ENCODE results near the gene VPS4B.
"Not testable (repeated sequence)": the region's sequence is repeated elsewhere in the genome, so short reads cannot be mapped to it uniquely, and the experiment has no call there.

Gene VPS4B

DNA sequence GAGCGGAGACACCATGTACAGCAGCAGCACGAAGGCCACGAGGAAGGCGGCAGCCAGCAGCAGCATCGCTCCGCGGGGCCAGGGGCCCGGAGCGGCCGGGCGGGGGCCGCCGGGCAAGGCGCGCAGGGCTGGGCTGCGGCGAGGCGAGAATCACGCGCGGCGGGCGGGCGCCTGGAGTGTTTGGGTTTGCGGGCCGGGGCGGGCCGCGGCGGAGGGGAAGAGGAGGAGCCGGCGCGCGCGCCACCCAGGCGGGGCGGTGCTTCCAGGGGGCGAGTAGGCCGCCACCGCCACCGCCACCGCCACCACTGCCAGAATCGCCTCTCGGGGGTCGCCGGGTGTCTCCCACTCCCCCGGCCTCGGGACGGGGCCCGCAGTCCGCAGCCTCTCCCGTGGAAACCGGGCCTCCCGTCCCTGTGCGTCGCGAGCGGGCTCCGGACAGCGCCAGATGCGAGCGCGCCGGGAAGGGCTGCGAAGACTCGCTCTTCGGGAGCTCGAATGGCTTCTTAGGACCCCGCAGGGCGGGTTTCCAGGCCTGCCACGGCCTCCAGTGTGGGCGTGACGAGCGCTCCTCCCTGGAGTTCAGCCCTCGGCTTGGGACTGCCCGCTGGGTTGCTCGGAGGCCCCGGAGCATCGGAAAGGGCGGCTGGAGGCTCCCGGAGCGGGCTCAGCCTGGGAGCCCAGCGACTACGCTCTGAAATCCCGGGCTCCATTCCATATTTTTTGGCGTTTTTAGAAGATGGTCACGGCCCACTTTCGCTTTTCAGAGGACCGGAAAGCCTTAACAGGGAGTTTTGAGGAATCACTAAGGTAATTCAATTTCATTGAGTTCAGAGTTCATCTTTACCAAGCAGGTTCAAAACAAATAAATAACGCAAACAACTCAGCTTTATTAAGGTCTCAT, 55.0 kb downstream of the VPS4B start, which contains the start of gene KDSR:
TSS of gene KDSR (minus strand) at position 154 of the 901 bp plus-strand sequence. CDS start at position 66, 88 bp downstream.
- peak; percentile 70 for DNase-seq (ENCODE audit: low read depth)

GRCh38 chr18:63366213-63367052, 55.8 kb downstream of the VPS4B start:
- peak; percentile 64 for DNase-seq (ENCODE audit: low read depth)

DNA sequence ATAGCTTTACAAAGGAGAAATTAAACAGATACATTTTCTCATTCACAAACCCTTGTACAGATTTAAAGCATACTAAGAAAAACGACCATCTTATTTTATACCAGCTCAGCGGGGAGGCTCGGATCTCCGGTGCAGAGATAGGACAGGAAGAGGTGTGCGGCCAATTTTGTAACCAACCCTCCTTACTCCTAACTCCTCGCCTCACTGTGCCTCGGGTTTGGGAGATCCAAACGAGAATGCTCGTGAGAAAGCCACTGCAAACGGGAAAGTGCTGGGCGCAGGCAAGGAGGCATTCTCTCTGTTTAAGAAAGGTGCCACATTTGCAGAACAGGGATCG, 56.4 kb downstream of the VPS4B start:
- DNase-seq (ENCODE audit: low read depth) = peak; percentile 1

GRCh38 chr18:63363951-63364350, 58.3 kb downstream of the VPS4B start:
- DNase-seq (ENCODE audit: low read depth) = no peak

- DNase-seq (ENCODE audit: low read depth) = not testable (repeated sequence)
Measured at GRCh38 chr18:63363420-63363819, 58.9 kb downstream of the VPS4B start.

DNA sequence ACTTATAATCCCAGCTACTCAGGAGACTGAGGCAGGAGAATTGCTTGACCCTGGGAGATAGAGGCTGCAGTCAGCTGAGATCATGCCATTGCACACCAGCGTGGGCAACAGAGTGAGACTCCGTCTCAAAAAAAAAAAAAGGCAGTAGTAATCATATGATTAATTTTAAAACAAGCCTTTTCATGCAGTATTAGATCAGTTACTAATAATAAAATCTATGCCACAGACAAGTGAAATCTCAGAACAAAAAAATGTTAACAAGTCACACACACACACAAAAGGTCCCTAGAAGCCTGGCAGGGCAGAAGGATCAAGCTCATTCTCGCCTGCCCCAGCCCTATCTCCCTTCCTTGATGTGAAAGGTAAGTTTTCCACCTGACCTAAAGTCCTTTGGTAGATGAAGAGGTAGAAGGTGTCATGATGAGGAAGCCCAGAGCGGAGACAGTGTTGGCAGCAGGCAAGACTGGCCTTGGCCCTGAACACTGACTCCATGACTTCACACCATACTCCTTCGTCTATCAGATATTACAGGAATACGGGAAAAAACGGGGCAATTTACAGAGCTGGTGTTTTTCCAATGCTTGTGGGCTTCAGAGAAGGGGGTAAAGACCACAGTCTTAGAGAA, 65.9 kb downstream of the VPS4B start:
- no peak for DNase-seq (ENCODE audit: low read depth)

- no peak for DNase-seq (ENCODE audit: low read depth)
Measured at GRCh38 chr18:63350230-63350629, 72.0 kb downstream of the VPS4B start.

- DNase-seq (ENCODE audit: low read depth) = no peak
Measured at GRCh38 chr18:63348508-63349136, 73.7 kb downstream of the VPS4B start.

DNA sequence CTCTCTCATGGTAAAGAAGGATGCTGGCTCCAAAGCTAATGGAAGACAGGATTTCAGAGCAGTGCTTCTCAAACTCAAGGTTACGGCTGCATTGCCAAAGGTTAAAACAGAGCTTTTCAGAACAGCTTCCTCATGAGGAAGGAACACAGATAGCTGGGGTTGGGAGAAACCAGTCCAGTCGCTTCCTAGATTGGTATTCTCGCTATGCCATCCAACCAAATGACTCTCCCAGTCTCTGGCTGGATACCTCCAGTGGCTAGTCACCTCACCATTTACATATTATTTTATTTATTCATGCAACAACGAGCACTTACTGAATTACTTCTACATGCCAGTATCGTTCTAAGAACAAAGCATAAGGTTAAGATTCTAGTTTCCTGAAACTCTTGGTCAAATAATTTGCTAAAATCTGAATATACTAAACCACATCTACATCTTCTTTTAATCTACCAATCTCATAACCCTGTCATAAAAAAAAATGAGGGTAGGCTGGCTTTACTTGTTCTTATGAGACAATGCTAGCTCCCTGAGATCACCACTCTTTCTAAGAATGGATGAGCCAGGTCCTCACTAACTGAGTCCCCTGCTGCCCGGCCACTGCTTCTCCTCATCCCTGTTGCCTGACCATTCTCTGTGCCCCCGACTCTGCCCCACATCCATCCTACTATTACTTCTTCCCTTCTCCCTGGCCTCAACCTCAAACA, 75.6 kb downstream of the VPS4B start:
- no peak for DNase-seq (ENCODE audit: low read depth)

- no peak for DNase-seq (ENCODE audit: low read depth)
Measured at GRCh38 chr18:63346031-63346430, 76.2 kb downstream of the VPS4B start.

GRCh38 chr18:63344918-63345317, 77.4 kb downstream of the VPS4B start:
- no peak for DNase-seq (ENCODE audit: low read depth)

- no peak for DNase-seq (ENCODE audit: low read depth)
Measured at GRCh38 chr18:63344263-63344662, 78.0 kb downstream of the VPS4B start.

DNA sequence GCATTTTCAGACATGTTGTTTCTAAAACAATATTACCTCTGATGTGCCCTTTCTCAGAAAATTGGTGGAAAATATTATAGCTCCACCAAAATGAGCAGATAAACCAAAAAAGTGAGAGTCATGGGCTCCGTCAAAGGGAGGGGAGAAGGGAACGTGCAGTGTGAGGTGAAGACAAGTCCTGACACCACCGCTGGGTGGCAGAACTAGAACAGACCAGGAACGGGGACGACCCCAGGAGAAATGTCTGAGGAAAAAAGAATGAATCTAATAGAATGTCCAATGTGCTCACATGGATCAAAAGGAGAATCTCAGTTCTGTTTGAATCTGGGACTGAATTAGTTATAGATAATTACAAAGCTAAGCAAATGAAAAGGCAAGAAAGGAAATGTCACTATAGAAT, 80.1 kb downstream of the VPS4B start:
- no peak for DNase-seq (ENCODE audit: low read depth)

- DNase-seq (ENCODE audit: low read depth) = no peak
Measured at GRCh38 chr18:63339920-63340484, 82.3 kb downstream of the VPS4B start.
